Neuronal stem cell (in vitro differentiated cells): Measurements from ENCODE around the gene ADCY1.

Source experiments
- DNase-seq: peaks from one replicate; pipeline ENCODE4 v3.0.0-alpha.2; 2013; ENCODE audit warnings: low spot score
- H2AFZ ChIP-seq: one replicate; pipeline ENCODE4 v1.6.1; 2013; ENCODE audit warnings: mild to moderate bottlenecking, low read length, inconsistent platforms
- H2AK5ac ChIP-seq: 2 replicates; pipeline ENCODE4 v1.6.1; 2013; ENCODE audit warnings: low read depth, mild to moderate bottlenecking, inconsistent platforms, low read length, moderate library complexity, mixed read lengths
- H2BK120ac ChIP-seq: 2 replicates; pipeline ENCODE4 v1.6.1; 2013; ENCODE audit warnings: low read depth, mild to moderate bottlenecking, inconsistent platforms, low read length, moderate library complexity, mixed read lengths
- H2BK12ac ChIP-seq: one replicate; pipeline ENCODE4 v1.6.1; 2013; ENCODE audit warnings: low read length, inconsistent platforms
- H2BK15ac ChIP-seq: 2 replicates; pipeline ENCODE4 v1.6.1; 2013; ENCODE audit warnings: mild to moderate bottlenecking, low read length, inconsistent platforms, mixed read lengths
- H2BK5ac ChIP-seq: one replicate; pipeline ENCODE4 v1.6.1; 2013; ENCODE audit warnings: inconsistent platforms, mild to moderate bottlenecking, low read length, moderate library complexity
- H3K14ac ChIP-seq: one replicate; pipeline ENCODE4 v1.6.1; 2013; ENCODE audit warnings: low read length, inconsistent platforms
- H3K18ac ChIP-seq: 2 replicates; pipeline ENCODE4 v1.6.1; 2013; ENCODE audit warnings: low read length, inconsistent platforms
- H3K23ac ChIP-seq: 2 replicates; pipeline ENCODE4 v1.6.1; 2013; ENCODE audit warnings: low read depth, mild to moderate bottlenecking, mixed read lengths, low read length, inconsistent platforms; ENCODE audit not compliant: poor library complexity
- H3K27ac ChIP-seq: replicated peaks from 3 replicates; pipeline ENCODE4 v1.5.1; 2013; ENCODE audit warnings: low read length, inconsistent platforms
- H3K27me3 ChIP-seq, 3 experiments: 2 replicates each; pipeline ENCODE4 v1.6.1; 2013; ENCODE audit warnings: low read length in 3 of 3, mild to moderate bottlenecking in 2 of 3, inconsistent platforms in 1 of 3, low read depth in 1 of 3, mixed read lengths in 1 of 3, moderate library complexity in 1 of 3; ENCODE audit not compliant: control insufficient read depth in 3 of 3, insufficient read depth in 3 of 3
- H3K36me3 ChIP-seq, 2 donors: replicated peaks in 1 of 2; 2 replicates each; pipeline ENCODE4 v1.6.1; 2013; ENCODE audit warnings: low read length in 2 of 2; ENCODE audit not compliant: control insufficient read depth in 2 of 2, insufficient read depth in 2 of 2
- H3K4ac ChIP-seq: 2 replicates; pipeline ENCODE4 v1.6.1; 2013; ENCODE audit warnings: inconsistent platforms, mild to moderate bottlenecking, low read length, moderate library complexity
- H3K4me1 ChIP-seq, 2 donors: 1 replicate in 1 of 2; 2 replicates in 1 of 2; pipeline ENCODE4 v1.6.1; 2013; ENCODE audit warnings: low read length in 2 of 2, low read depth in 1 of 2; ENCODE audit not compliant: control insufficient read depth in 2 of 2, insufficient read depth in 1 of 2
- H3K4me2 ChIP-seq: one replicate; pipeline ENCODE4 v1.6.1; 2013; ENCODE audit warnings: mild to moderate bottlenecking, low read length, inconsistent platforms; ENCODE audit not compliant: insufficient read depth, poor library complexity, severe bottlenecking
- H3K4me3 ChIP-seq, 2 donors: 2 replicates each; pipeline ENCODE4 v1.5.1; 2013; ENCODE audit warnings: low read length in 2 of 2, mild to moderate bottlenecking in 2 of 2, inconsistent platforms in 1 of 2, moderate library complexity in 1 of 2
- H3K79me1 ChIP-seq: one replicate; pipeline ENCODE4 v1.6.1; 2013; ENCODE audit warnings: low read depth, mild to moderate bottlenecking, inconsistent platforms, low read length, moderate library complexity
- H3K9ac ChIP-seq: one replicate; pipeline ENCODE4 v1.6.1; 2013; ENCODE audit warnings: mild to moderate bottlenecking, low read depth, low read length, inconsistent platforms; ENCODE audit not compliant: poor library complexity
- H3K9me3 ChIP-seq, 2 donors: replicated peaks in 1 of 2; 2 replicates each; pipeline versions ENCODE3 to v1.6.1; 2013; ENCODE audit warnings: low read length in 2 of 2, mild to moderate bottlenecking in 2 of 2, inconsistent platforms in 1 of 2, low read depth in 1 of 2, mixed read lengths in 1 of 2, moderate library complexity in 1 of 2; ENCODE audit not compliant: control insufficient read depth in 2 of 2, insufficient read depth in 1 of 2
- H4K8ac ChIP-seq: one replicate; pipeline ENCODE4 v1.6.1; 2013; ENCODE audit warnings: low read depth, mild to moderate bottlenecking, inconsistent platforms, low read length, moderate library complexity
- H4K91ac ChIP-seq: one replicate; pipeline ENCODE4 v1.6.1; 2013; ENCODE audit warnings: low read length, low read depth, mild to moderate bottlenecking, inconsistent platforms; ENCODE audit not compliant: poor library complexity
- WGBS, 2 donors: extraction: QIAGEN DNeasy Blood & Tissue Kit; methylation state at CpG; one replicate each; pipeline ENCODE4 v1.1.7; 2013; ENCODE audit warnings: missing lambda C conversion rate in 2 of 2, mixed read lengths in 1 of 2; ENCODE audit not compliant: insufficient read length in 2 of 2, insufficient replicate concordance in 1 of 2; ENCODE audit errors: extremely low coverage in 2 of 2; 5-methylcytosine and 5-hydroxymethylcytosine counted together

Gene ADCY1

GRCh38 chr7:45701701-45702510, 127.7 kb downstream of the ADCY1 start:
- no peak overlapping the region for H3K27ac ChIP-seq
- no peaks in the 10 kb centered on the region for H3K27me3 ChIP-seq
- no peak overlapping the region for H2BK15ac ChIP-seq
- H3K4me1 ChIP-seq, result no peaks in the 10 kb centered on the region
- no peak overlapping the region for H2BK120ac ChIP-seq
- no peaks in the 10 kb centered on the region for H3K36me3 ChIP-seq
- H4K8ac ChIP-seq, result no peak overlapping the region
- peak overlapping the region; percentile 63 for H3K18ac ChIP-seq
- no peak overlapping the region for H3K4me2 ChIP-seq
- H3K79me1 ChIP-seq, result peaks cover 2% of the 10 kb centered on the region
- no CpG with 5 or more reads among the region's 18 CpGs for WGBS, 2 donors
- no peak overlapping the region for H2AFZ ChIP-seq
- no peak overlapping the region for H3K23ac ChIP-seq
- no peak for DNase-seq
- H3K4ac ChIP-seq, result no peak overlapping the region
- H3K9ac ChIP-seq, result no peak overlapping the region
- peak overlapping the region; percentile 59 for H4K91ac ChIP-seq
- peak overlapping the region; percentile 44 for H2BK5ac ChIP-seq
- no peak overlapping the region for H2BK12ac ChIP-seq
- H3K9me3 ChIP-seq, result no peaks in the 10 kb centered on the region
- H2AK5ac ChIP-seq, result no peak overlapping the region
- H3K4me3 ChIP-seq, result no peak overlapping the region
- H3K14ac ChIP-seq, result no peak overlapping the region

DNA sequence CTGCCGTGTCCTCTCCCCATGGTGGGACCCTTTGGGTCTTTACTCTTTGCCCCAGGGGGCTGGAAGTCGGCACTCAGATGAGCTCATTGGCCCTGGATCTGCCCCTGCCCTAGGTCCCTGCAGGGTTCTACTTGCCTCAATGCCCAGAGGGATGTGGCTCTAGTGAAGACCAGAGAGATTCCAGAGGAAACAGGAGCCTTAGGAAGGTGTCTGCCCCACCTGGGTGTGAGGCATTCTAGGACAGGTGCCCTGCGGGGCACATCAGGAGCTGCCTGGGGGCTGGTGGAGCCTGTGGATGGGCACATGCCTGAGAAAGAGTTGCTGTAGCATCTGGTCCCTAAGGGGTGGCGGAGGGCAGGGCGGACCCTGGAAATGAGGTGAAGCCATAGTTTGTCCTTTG, 128.6 kb downstream of the ADCY1 start:
- Histone ChIP-seq H3K79me1 (peaks cover 2% of the 10 kb centered on the region), H3K23ac (peak overlapping the region; percentile 22), H2BK5ac (no peak overlapping the region), H3K4me2 (no peak overlapping the region), H2AFZ (no peak overlapping the region), H3K27me3 (no peaks in the 10 kb centered on the region), H3K4me3 (no peak overlapping the region), H4K8ac (no peak overlapping the region), H3K9ac (no peak overlapping the region), H2BK120ac (no peak overlapping the region), H3K4ac (no peak overlapping the region), H2BK15ac (no peak overlapping the region), H3K27ac (no peak overlapping the region), H3K4me1 (no peaks in the 10 kb centered on the region), H2AK5ac (no peak overlapping the region), H2BK12ac (no peak overlapping the region), H4K91ac (no peak overlapping the region), H3K18ac (no peak overlapping the region), H3K14ac (no peak overlapping the region), H3K36me3 (no peaks in the 10 kb centered on the region), H3K9me3 (no peaks in the 10 kb centered on the region)
- DNase-seq, result no peak
- WGBS, 2 donors, result no CpG with 5 or more reads among the region's 5 CpGs

DNA sequence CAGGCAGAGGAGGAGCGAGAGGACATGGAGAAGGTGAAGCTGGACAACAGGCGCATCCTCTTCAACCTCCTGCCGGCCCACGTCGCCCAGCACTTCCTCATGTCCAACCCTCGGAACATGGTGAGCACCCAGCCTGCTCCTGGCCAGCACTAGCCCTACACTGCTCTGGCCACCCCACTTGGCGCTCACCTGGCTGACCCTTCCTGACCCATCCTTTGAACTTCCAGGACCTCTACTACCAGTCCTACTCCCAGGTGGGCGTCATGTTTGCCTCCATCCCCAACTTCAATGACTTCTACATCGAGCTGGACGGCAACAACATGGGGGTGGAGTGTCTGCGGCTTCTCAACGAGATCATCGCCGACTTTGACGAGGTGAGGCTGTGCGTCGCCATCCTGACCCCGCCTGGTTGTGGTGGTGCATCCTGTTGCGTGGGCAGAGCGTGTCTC, 129.2 kb downstream of the ADCY1 start:
- no peak overlapping the region for H2BK120ac ChIP-seq
- H3K23ac ChIP-seq, result peak overlapping the region; percentile 75
- H2BK5ac ChIP-seq, result no peak overlapping the region
- no peak overlapping the region for H2BK12ac ChIP-seq
- no peaks in the 10 kb centered on the region for H3K9me3 ChIP-seq
- H3K18ac ChIP-seq, result peak overlapping the region; percentile 83
- peak overlapping the region; percentile 53 for H4K91ac ChIP-seq
- no peak overlapping the region for H3K4ac ChIP-seq
- DNase-seq, result no peak
- no peak overlapping the region for H3K4me2 ChIP-seq
- no peaks in the 10 kb centered on the region for H3K4me1 ChIP-seq
- no peaks in the 10 kb centered on the region for H3K27me3 ChIP-seq
- H3K4me3 ChIP-seq, result peak overlapping the region in 1 of 2 donors; percentile 27
- no peak overlapping the region for H2AFZ ChIP-seq
- H2BK15ac ChIP-seq, result no peak overlapping the region
- WGBS, 2 donors, result no CpG with 5 or more reads among the region's 20 CpGs
- no peak overlapping the region for H3K27ac ChIP-seq
- H4K8ac ChIP-seq, result peak overlapping the region; percentile 43
- no peak overlapping the region for H2AK5ac ChIP-seq
- H3K14ac ChIP-seq, result peak overlapping the region; percentile 2
- H3K36me3 ChIP-seq, result peaks cover 0 to 4% of the 10 kb centered on the region in 2 donors
- H3K9ac ChIP-seq, result no peak overlapping the region
- H3K79me1 ChIP-seq, result peaks cover 4% of the 10 kb centered on the region

DNA sequence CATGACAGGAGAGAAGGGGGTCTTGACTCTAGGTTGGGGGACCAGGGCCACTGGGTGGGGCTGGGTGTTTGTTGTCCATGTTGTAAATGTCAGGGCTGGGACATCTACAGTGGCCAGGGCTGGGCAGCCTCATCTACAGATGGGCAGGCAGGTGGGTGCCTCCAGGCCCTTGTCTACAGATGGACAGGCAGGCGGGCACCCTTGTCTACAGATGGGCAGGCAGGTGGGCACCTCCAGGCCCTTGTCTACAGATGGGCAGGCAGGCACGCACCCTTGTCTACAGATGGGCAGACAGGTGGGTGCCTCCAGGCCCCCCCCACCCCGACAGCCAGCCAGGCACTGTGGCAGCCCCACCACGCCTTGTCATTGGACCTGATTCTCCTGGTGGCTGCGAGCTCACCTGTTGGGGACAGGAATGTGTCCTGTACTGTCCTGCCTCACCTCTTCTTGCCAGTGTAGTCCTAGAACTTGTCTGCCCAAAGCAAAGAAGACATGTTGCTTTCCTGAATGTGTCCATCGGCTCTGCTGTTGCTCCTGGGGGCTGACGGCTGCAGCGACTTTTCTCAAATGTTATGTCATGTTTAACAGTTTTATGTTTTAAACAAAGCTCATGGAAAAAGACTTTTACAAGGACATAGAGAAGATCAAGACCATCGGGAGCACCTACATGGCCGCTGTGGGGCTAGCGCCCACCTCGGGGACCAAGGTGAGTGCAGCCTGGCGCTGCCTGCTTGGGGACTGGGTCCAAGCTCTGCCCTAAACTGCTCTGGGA, 129.9 kb downstream of the ADCY1 start:
- Histone ChIP-seq H3K27me3 (no peaks in the 10 kb centered on the region), H3K4me2 (no peak overlapping the region), H3K9ac (peak overlapping the region; percentile 60), H4K91ac (peak overlapping the region; percentile 53), H2BK12ac (no peak overlapping the region), H3K14ac (peak overlapping the region; percentile 94), H2BK15ac (no peak overlapping the region), H3K27ac (no peak overlapping the region), H2BK5ac (no peak overlapping the region), H3K23ac (no peak overlapping the region), H2AFZ (no peak overlapping the region), H3K36me3 (peaks cover 0 to 5% of the 10 kb centered on the region in 2 donors), H3K18ac (peak overlapping the region; percentile 57), H3K9me3 (no peaks in the 10 kb centered on the region), H2BK120ac (no peak overlapping the region), H3K4me1 (no peaks in the 10 kb centered on the region), H3K4me3 (no peak overlapping the region), H3K79me1 (peaks cover 4% of the 10 kb centered on the region), H2AK5ac (no peak overlapping the region), H3K4ac (no peak overlapping the region), H4K8ac (no peak overlapping the region)
- DNase-seq, result no peak
- WGBS, 2 donors, result no CpG with 5 or more reads among the region's 13 CpGs
